ENCODE measurements around the gene PTPN12. TPM values are rescaled to one million over a fixed set of nuclear protein-coding genes. Genes with fewer than 3 reads are reported as not detected.
"Not testable (repeated sequence)": the region's sequence is repeated elsewhere in the genome, so short reads cannot be mapped to it uniquely, and the experiment has no call there.

PTPN12 gene
- total RNA-seq, 1 experiment from 2014 or later = 82.1 TPM

- ATAC-seq (no peak), DNase-seq (ENCODE audit: low read depth, low spot score) (no peak)
- BruUV-seq (replicated peaks) = no TSS peak
- no peaks in the 10 kb centered on the region for H3K36me3 ChIP-seq (ENCODE audit: control insufficient read depth, insufficient read depth, low read length)
- POLR2A ChIA-PET = no interaction called here
- intact Hi-C loops (cut with micrococcal nuclease; ENCODE audit: unreplicated experiment) (no loop called here), in situ Hi-C loops (cut with HindIII; ENCODE audit: low pct_unique_long_range_greater_than_20kb, low sequenced_read_pairs) (no loop called here)
- no peak overlapping the region for H3K27ac ChIP-seq (ENCODE audit: low read length)
- H3K4me3 ChIP-seq (ENCODE audit: low read depth in 2 of 2, low read length in 2 of 2) = no peak overlapping the region
- H3K9me3 ChIP-seq (ENCODE audit: control insufficient read depth, insufficient read depth, low read depth, low read length) = no peaks in the 10 kb centered on the region
- CTCF ChIA-PET = no interaction called here
- TF ChIP-seq POLR2AphosphoS5 (IDR thresholded peaks at IDR 0.05; ENCODE audit: low read depth, low read length) (no peak), SIN3A (IDR thresholded peaks at IDR 0.05; ENCODE audit: borderline replicate concordance, insufficient read depth, low read depth, low read length) (no peak), TCF7L2 (IDR thresholded peaks at IDR 0.05; ENCODE audit: low read depth, low read length) (no peak)
- TF ChIP-seq, protein P1, sequence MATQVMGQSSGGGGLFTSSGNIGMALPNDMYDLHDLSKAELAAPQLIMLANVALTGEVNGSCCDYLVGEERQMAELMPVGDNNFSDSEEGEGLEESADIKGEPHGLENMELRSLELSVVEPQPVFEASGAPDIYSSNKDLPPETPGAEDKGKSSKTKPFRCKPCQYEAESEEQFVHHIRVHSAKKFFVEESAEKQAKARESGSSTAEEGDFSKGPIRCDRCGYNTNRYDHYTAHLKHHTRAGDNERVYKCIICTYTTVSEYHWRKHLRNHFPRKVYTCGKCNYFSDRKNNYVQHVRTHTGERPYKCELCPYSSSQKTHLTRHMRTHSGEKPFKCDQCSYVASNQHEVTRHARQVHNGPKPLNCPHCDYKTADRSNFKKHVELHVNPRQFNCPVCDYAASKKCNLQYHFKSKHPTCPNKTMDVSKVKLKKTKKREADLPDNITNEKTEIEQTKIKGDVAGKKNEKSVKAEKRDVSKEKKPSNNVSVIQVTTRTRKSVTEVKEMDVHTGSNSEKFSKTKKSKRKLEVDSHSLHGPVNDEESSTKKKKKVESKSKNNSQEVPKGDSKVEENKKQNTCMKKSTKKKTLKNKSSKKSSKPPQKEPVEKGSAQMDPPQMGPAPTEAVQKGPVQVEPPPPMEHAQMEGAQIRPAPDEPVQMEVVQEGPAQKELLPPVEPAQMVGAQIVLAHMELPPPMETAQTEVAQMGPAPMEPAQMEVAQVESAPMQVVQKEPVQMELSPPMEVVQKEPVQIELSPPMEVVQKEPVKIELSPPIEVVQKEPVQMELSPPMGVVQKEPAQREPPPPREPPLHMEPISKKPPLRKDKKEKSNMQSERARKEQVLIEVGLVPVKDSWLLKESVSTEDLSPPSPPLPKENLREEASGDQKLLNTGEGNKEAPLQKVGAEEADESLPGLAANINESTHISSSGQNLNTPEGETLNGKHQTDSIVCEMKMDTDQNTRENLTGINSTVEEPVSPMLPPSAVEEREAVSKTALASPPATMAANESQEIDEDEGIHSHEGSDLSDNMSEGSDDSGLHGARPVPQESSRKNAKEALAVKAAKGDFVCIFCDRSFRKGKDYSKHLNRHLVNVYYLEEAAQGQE (IDR thresholded peaks at IDR 0.05; ENCODE audit: insufficient read depth in 1 of 2, low read depth in 2 of 2, low read length in 1 of 2) = no peak
- TF ChIP-seq, protein P2, sequence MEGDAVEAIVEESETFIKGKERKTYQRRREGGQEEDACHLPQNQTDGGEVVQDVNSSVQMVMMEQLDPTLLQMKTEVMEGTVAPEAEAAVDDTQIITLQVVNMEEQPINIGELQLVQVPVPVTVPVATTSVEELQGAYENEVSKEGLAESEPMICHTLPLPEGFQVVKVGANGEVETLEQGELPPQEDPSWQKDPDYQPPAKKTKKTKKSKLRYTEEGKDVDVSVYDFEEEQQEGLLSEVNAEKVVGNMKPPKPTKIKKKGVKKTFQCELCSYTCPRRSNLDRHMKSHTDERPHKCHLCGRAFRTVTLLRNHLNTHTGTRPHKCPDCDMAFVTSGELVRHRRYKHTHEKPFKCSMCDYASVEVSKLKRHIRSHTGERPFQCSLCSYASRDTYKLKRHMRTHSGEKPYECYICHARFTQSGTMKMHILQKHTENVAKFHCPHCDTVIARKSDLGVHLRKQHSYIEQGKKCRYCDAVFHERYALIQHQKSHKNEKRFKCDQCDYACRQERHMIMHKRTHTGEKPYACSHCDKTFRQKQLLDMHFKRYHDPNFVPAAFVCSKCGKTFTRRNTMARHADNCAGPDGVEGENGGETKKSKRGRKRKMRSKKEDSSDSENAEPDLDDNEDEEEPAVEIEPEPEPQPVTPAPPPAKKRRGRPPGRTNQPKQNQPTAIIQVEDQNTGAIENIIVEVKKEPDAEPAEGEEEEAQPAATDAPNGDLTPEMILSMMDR (IDR thresholded peaks at IDR 0.05) = no peak
- no peaks in the 10 kb centered on the region for H3K27me3 ChIP-seq (ENCODE audit: control insufficient read depth, insufficient read depth, low read length)
- H3K4me1 ChIP-seq (ENCODE audit: control insufficient read depth, insufficient read depth, low read length) = no peaks in the 10 kb centered on the region
Observed at GRCh38 chr7:77506899-77507298, 30.2 kb upstream of the PTPN12 start.

DNA sequence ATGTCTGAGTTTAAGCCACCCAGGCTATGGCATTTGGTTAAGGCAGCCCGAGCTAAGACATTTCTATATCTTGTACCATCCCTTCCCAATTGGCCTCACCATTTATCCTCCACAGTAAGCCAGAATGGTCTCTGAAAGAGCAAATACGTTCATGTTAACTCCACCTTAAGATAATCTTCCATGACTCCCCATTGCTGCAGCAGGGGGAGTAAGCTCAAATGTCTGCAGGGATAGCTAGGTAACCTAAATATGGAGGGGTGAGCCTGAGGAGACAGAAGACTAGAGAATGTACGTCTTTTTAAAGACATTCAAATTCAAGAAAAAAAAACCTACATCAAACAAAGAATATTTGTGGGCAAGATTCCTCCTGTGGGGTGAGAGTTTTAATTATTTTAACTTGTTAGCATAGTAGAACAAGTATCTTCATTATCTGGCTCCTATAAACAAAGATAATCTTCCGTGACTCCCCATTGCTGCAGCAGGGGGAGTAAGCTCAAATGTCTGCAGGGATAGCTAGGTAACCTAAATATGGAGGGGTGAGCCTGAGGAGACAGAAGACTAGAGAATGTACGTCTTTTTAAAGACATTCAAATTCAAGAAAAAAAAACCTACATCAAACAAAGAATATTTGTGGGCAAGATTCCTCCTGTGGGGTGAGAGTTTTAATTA is 24.0 kb upstream of the PTPN12 start:
- POLR2A ChIA-PET; H3K4me3 ChIP-seq (ENCODE audit: low read depth in 2 of 2, low read length in 2 of 2); in situ Hi-C loops (cut with HindIII; ENCODE audit: low pct_unique_long_range_greater_than_20kb, low sequenced_read_pairs); DNase-seq (ENCODE audit: low read depth, low spot score); intact Hi-C loops (cut with micrococcal nuclease; ENCODE audit: unreplicated experiment); H3K9me3 ChIP-seq (ENCODE audit: control insufficient read depth, insufficient read depth, low read depth, low read length); H3K4me1 ChIP-seq (ENCODE audit: control insufficient read depth, insufficient read depth, low read length); H3K27ac ChIP-seq (ENCODE audit: low read length); ATAC-seq; H3K27me3 ChIP-seq (ENCODE audit: control insufficient read depth, insufficient read depth, low read length); BruUV-seq (replicated peaks); H3K36me3 ChIP-seq (ENCODE audit: control insufficient read depth, insufficient read depth, low read length); CTCF ChIA-PET: not testable (repeated sequence)

DNA sequence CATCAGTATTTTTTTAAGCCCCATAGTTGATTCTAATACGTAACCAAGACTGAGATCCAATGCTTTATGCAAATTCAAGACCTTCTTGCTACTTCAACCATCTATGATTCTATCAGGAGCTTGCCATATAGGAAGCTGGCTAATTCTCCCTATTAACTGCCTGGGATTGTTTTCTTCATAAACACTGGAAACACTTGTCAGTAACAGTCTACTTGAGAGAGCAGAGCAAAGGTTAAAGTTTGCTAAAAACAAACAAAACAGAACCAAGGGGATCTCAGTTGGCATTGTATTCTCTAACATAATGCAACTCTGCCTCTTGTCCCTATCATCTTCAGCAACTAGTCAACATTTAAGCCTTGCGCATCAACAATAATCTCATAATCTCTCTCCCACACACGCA is 21.0 kb upstream of the PTPN12 start:
- no peaks in the 10 kb centered on the region for H3K36me3 ChIP-seq (ENCODE audit: control insufficient read depth, insufficient read depth, low read length)
- no peaks in the 10 kb centered on the region for H3K4me1 ChIP-seq (ENCODE audit: control insufficient read depth, insufficient read depth, low read length)
- TF ChIP-seq POLR2AphosphoS5 (IDR thresholded peaks at IDR 0.05; ENCODE audit: low read depth, low read length) (no peak), TCF7L2 (IDR thresholded peaks at IDR 0.05; ENCODE audit: low read depth, low read length) (no peak), SIN3A (IDR thresholded peaks at IDR 0.05; ENCODE audit: borderline replicate concordance, insufficient read depth, low read depth, low read length) (no peak)
- TF ChIP-seq, protein P2 (IDR thresholded peaks at IDR 0.05) = no peak
- TF ChIP-seq, protein P1 (IDR thresholded peaks at IDR 0.05; ENCODE audit: insufficient read depth in 1 of 2, low read depth in 2 of 2, low read length in 1 of 2) = no peak
- H3K4me3 ChIP-seq (ENCODE audit: low read depth in 2 of 2, low read length in 2 of 2) = no peak overlapping the region
- ChIA-PET POLR2A (no interaction called here), CTCF (no interaction called here)
- H3K9me3 ChIP-seq (ENCODE audit: control insufficient read depth, insufficient read depth, low read depth, low read length) = no peaks in the 10 kb centered on the region
- BruUV-seq (replicated peaks) = no TSS peak
- DNase-seq (ENCODE audit: low read depth, low spot score) = no peak
- ATAC-seq = no peak
- H3K27ac ChIP-seq (ENCODE audit: low read length) = no peak overlapping the region
- H3K27me3 ChIP-seq (ENCODE audit: control insufficient read depth, insufficient read depth, low read length) = no peaks in the 10 kb centered on the region
- intact Hi-C loops (cut with micrococcal nuclease; ENCODE audit: unreplicated experiment) = no loop called here
- in situ Hi-C loops (cut with HindIII; ENCODE audit: low pct_unique_long_range_greater_than_20kb, low sequenced_read_pairs) = no loop called here

Data from Panc1 (cell line).